Activated naive CD4-positive, alpha-beta T cell treated with anti-CD3 and anti-CD28 coated beads, Interleukin-2, amount 50 U/mL, for 16 hours (primary cell): ENCODE results near the gene LAMA1.

Experiments used
- DNase-seq: peaks from one replicate; pipeline ENCODE4 v3.0.0-alpha.2; 2020

Gene LAMA1

DNA sequence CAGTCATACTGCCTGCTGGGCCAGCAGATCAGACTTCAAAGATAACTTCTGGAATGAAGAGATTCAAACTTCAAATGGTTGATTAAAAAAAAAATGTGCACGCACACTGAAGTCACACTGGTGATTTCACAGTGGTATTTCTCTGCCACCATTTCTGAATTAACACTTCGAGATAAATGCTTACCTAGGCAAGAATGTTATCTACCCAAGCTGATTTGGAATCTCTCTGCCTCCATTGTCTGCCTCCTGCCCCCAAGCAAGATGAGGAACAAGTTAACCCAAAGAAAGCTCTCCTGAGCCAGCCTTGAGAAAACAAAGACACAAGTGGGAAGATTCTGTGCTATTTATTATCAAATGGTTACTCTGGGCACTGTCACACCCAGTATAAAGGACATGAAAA, 6.5 kb downstream of the LAMA1 start:
- no peak for DNase-seq

DNA sequence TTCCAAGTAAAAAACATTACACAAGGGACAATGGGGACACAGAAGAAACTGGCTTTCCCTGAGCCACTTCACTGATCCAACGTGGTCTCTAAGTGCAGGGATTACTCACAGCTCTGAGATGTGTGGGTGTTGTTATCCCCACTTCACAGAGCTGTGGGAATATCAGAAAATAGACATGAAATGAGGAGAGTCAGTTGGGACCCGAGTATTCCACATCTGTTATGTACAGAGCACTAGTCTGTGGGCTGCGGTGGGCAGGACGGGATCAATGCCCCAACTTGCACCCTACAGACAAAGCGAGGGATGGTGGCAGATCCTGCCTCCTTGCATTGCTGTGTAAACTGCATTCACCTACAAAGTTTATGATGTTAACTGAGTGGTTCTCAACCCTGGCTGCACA, 11.7 kb downstream of the LAMA1 start:
- DNase-seq: no peak

DNA sequence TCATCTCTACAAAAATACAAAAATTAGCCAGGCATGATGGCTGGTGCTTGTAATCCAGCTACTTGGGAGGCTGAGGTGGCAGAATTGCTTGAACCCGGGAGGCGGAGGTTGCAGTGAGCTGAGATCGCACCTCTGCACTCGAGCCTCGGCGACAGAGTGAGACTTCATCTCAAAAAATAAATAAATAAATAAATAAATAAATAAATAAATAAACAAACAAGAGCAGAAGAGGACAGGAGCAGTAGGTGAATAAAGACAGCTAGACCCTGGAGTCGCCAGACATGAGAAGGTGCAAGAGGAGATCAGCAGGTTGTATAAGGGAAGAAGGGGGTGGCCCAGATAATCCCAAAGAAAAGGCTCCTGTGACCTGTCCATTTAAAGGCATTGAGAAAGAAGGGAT, 12.3 kb downstream of the LAMA1 start:
- no peak for DNase-seq

DNA sequence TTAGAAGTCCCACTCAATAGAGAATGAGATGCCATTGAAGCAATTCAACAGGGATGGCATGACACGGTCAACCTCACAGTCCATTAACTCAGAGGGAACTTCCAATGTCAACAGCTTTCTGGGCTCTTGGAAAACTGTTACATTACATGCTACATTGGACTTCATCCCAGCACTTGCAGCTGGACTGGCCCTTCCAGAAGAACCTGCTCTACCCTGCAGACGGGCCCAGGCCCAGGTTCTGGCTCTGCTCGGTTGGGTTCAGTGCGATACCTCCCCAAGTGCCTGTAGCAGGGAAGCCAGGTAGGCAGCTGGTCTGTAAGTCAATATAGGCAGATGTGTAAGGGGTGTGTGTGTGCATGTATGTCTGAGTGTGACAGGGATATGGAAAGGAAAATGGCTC, 12.9 kb downstream of the LAMA1 start:
- DNase-seq: no peak

DNA sequence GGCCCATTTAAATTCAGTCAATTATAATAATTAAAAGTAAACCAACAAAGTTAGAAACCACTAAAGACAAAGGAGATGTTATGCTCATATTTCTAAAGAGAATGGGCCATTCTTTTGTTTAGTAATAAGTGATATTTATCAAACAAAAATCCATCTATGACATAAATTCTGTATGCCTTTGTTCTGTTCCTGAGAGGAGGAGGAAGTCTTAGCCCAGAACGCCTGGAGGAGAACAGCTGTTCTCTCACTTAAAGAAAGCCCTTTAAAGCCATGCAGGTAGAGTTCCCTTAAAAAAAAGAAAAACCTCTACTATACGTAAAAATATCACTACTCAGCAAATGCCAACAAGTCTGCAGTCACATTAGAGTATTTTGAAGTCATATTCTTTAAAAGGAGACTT, 15.5 kb downstream of the LAMA1 start:
- DNase-seq: no peak

DNA sequence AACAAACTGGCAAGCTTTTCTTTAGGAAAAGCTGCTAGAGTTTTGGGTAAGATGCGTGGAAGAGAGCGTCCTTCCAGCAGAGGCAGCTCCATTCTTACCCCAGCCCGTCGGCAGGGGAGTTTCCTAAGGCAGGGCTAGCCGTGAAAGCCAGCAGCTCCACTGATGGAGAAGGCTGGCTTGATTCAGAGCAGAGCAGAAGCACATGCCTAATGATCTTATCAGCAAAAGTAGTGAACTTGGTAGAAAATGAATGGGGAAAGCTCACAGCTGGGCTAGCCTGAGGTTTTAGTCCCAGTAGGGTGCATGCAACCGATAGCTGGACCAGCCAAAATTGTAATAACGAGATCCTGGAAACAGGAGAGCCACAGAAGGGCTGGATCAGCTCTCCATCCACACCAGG, 20.8 kb downstream of the LAMA1 start:
- DNase-seq: no peak

DNA sequence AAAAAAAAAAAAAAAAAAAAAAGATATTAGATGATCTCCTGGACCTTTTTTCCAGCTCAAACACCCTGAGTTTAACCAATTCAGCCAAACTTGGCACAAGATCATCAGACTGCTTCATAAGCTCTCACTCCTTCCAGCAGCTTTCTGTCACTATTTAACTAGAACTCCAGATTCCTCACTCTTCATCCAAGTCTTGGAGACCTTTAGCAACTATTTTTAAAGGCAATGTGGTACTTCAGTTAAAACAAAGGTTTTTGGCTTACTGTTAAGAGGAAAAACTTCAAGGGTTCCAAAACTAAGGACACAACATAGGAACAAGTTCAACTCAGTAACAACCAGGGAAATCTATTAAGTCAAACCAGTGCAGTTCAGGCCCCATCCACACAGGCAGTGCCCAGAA, 23.2 kb downstream of the LAMA1 start:
- DNase-seq: no peak

DNA sequence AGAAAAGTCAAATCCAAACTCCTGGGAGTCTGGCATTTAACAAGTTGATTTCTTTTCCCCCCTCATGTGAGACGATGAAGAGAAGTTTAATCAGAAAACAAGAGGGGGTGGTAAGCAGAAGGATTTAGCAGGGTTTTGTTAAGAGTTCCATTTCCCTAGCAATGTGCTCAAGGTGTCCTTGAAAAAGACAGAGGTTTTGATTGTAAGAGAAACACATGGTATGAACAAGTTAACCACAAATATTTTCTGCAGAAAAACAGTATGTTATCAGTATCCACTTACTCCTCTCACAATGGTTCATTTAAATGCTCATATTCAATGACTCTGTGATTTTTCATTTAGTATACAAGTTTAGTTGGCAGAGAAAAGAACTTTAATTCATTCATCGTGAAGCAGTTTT, 26.8 kb downstream of the LAMA1 start:
- DNase-seq: no peak

DNA sequence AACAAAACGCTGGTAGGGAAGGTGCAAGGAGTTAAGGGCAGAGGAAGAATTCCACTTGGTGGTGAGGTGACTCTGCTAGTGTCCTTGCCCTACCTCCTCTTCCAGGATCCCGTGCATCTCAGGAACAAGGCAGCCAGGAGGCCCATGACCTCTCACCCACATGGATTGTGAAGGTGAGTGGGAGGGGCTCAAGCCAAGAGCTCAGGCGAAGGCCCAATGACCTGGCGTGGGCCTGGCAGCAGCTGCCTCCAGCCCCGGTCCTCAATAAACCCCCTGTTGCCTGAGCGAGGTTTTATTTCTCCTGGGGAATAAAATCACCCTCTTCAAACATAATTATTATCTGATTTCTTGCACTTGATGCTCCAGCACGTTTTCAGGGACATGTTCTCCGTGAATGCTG, 28.2 kb downstream of the LAMA1 start:
- DNase-seq: no peak

DNA sequence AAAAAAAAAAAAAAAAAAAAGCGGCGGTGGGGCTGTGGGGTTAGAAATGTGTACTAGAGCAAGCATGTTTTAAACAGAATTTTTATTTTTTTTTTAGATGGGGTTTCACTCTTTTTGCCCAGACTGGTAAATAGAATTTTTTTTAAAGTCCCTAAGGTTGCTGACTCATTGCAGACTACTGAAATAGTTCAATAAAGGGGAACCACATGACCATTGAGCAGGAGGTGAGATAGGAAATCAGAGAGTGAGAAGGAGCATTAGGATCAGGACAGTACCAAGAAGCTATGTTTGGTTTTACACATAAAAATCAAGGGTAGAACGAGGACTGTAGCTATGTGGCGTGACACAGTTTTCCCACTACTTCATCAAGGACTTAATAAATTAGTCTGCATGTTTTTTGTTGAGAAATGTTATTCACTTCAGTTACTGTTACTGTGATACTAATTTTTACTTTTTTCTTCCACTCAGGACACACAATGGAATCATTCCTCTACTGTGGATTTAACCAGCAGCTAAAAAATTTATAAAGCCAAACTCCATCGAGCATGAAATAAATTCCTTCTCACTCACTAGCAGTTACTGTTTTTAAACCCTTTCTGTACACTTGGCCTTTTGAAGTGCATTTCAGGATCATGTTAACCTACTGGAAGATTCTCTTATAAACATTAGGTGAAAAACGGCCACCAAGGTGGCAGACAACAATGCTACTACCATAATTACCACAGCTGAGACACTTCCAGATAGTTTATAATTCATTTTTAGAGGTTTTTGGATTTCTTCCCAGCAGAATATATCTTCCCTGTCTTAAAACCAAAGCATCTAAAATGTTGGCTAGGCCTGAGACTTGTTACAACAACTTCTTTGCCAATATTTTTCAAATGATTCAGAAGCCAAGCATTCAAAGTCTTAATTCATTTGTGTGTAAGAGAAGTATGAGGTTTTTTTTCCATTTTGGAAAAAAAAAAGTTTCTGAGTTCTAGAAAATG, 33.2 kb downstream of the LAMA1 start:
- no peak for DNase-seq

DNA sequence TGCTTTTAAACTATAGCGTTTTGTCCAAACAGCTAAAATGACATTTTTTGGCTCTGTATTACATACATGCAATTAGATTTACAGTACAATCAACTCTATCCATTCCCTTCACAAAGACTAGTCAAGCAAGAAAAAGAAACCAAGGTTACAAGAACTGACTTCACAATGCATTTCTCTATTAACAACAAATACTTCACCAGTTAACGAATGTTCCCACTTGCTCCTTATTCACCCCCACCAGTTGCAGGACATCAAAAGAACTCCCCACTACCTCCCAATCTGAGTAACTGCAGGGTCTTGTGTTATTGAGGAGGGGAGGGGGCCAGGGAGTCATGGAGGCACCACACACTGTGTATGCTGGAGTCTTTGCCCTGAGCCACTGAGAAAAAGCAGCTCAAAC, 34.9 kb downstream of the LAMA1 start:
- DNase-seq: no peak

DNA sequence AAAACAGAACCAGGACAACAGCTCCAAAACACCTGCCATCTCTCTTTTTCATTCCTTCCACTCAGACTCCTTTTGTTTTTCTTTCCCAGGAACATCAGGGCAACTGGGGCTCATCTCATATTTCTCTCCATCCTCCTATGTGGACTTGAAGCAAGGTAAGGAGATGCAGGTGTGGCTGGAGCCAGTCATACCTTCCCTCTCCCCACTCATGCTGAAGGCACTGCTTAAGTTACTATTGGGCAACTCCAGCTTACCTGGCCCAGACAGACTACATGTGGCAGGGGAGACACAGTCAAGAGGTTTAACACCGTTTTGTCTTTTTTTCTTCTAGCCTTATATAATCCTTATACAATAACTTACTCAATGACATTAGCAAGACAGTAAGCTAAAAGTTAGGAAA, 38.4 kb downstream of the LAMA1 start:
- DNase-seq: no peak

DNA sequence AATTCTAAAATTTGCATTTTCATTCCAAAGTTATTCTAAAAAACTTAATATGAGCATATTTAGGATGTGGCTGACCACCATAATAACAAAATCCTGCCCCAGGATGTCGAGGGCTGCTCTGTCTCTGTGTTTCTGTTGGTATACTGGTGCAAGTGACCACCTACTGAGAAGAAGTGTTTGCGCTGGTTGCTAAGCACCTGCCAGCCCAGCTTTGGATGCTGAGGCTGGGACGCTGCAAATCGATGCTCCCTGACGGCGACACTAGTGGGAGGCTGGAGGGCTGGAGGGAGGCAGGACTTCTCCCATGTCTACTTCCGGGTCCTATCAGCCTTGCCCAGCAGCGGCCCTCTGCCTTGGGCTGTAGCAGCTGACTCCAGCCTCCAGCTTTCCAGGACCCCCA, 45.0 kb downstream of the LAMA1 start:
- DNase-seq: no peak

DNA sequence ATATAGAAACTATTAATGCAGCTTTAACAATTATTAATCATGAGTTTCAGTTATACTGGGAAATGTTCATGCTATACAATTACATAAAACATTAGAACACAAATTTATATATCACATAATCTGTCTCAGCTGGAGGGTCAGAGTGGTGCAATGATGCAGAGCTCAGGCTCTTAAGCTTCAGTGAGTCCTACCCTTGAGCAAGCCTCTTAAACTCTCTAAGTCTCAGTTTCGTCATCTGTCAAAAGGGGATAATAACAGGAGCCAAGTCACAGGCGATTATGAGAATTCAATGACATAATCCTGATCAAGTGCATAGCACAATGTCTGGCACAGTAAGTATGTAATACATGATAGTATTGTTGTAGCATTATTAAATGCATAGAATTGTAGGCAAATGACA, 46.0 kb downstream of the LAMA1 start:
- DNase-seq: no peak

DNA sequence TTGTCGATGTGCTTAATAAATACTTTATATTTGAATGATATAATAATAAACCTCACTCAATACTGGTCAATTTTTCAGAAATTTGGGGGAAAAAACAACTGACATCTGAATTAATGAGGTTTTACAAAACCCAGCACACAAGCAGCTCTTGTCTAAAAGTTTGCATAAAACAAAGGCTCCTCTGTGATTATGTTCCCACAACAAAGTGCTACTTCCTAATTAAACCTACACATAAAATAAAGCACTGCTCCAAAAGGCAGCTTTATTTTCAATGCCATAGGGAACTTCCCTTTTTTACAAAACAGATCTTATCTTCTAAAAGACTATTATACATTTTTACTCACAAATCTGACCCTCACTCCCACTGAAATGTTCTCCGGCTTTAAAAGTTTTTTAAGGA, 47.1 kb downstream of the LAMA1 start:
- DNase-seq: no peak

DNA sequence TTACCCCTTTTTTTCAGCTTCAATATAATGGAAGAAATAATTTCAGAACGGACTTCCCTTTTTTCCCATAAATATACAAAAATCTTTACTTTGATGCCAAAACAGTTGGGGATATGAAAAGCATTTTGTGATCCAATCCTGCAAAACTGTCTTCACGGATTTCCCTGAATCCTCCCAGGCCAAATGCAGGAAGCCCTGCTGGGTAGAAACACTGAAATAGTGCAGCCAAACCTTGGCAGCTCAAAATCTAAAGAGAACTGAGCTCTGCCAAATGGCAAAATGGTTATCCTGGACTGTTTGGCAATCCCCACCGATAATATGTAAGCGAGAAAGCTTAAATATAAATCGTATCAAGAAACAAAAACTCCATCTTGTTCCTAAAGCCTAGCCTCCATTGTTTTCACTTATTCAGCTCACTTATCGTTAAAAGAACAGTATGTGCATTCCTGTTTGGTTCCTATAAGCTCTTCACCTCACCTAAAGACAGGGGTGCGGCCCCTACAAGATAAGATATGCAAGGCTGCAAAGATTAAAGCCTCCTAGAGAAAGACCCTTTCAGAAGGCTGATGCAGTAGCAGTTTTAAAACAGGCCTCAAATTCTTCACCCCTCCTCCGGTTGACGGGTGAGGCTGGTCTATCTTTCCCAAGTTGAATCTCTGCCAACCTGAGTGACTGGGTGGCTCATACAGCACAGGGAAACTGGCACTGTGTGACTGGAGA, 48.6 kb downstream of the LAMA1 start:
- no peak for DNase-seq

DNA sequence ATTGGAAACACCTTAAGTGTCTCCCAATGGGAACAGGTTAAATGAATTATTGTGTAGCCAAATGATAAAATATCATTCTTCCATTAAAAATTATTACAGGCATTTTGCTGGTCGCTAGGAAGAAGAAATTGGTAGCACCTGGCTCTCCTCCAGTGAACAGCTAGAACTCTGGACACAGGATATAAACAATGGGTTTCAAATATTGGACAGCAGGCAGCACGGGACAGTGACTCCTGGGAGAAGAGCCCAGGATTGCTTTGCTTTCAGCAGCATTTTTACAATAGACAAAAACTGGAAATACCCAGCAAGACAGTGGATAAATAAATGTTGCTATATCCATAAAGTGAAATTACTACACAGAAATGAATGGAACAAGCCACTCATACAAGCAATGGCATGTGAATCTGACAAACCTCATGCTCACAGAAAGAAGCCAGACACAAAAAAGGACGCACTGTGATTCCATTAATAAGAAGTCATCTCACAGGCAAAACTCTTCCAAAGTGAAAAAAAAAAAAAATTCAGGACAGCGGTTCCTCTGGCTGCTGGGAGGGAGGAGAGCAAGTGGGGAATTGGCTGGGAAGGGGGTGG, 50.5 kb downstream of the LAMA1 start:
- no peak for DNase-seq

DNA sequence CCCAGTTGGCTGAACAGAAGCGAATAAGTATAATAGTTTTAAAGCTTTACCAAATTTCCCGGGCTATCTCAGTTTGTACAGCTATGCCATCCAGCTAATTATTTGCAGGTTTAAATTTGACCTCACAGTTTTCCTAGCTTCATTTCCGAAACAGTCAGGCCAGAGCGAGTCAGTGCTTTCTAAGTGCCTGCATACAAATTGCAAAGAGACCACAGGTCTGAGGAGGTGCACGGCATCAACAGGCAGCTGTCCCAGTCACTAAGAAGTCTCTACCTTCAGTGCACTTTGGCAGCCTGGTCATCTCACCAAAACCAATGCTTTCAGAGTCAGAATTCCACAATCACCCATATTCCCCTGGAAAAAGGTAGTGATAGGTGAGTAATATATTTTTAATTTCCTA, 51.9 kb downstream of the LAMA1 start:
- no peak for DNase-seq

DNA sequence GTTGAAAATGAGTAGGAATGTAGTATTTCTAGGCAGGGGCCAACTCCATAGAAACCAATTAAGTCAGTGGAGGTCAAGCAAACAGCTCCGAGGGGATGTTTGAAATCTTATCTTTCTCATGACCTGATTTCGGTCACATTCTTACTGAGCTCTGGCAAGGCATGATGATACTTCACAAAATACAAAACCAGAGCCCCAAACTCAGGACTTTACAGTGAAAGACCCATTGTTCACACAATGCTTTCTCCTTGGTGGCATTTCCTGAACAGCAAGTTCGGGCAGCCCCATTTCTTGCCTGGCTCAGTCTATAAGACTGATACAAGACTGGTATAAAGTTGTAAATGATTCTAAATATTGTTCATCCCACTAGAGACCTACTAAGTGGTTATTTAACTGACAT, 53.3 kb downstream of the LAMA1 start:
- DNase-seq: no peak

DNA sequence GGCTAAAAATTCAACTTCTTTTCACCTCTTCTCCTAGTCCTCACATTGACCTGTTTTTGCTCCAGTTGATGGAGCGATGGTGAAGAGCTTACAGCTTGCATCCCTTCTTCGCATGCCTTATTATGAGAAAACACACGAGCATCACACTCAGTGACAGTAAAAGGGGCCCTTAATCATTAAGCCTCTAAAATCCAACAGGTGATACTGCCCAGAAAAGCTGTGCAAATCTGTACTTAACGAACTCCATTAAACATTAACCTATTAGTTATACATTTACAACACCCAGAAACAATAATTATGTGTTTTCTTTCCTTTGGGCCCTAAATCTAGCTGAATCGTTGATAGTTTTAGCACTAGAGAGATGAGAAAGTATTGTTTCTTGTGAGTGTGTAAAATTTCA, 54.8 kb downstream of the LAMA1 start:
- no peak for DNase-seq

DNA sequence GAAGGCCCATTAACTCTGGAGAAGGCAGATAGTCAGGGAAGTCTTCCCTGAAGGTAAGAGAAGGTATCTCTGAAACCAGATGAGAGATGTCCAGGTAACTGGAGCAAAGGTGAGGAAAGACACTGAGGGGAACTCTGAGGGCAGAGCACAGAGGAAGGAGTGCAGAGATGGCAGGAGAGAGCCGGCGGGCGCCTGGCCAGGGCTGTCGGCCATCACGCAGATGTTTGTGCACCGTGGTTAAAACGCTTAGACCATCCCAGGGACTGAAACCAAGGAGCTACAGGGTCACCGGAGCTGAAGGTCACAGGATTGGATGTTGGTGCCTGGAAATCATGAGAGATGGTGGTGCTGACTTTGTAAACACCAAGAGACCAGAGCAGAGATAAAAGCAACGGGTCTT, 55.4 kb downstream of the LAMA1 start:
- no peak for DNase-seq

DNA sequence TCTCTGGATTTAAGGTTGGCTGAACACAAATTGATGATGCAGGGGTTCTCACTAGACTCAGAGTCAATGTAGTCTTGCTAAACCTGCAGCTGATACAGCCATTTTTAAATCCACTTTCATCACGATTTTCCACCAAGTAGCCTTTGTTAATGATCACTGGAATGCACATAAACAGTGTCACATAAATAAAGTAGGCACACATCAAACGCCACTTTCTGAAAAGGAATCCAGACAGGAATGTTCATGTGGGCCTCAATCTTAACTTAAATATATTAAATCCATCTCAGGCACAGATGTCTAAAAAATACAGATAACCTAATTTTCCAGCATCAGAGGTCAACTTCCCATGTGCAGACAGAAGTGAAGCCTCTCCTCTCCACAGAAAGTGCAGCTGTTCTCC, 58.3 kb downstream of the LAMA1 start:
- DNase-seq: no peak

DNA sequence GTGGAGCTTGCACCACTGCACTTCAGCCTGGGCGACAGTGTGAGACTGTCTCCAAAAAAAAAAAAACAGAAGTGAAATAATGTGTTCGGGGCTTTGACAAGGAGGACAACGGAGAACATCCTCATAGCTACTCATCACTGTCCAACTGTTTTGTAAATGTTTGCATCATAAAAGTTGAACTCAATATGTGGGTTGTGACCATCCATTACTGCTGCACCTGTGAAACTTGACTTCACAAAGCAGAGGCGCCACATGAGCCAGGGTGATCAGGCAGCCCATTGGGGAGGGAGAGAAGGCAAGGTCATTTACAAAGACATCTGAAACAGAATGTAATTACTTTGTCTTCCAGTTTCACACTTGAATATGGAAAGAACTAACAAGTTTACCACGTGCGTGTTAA, 61.6 kb downstream of the LAMA1 start:
- no peak for DNase-seq

DNA sequence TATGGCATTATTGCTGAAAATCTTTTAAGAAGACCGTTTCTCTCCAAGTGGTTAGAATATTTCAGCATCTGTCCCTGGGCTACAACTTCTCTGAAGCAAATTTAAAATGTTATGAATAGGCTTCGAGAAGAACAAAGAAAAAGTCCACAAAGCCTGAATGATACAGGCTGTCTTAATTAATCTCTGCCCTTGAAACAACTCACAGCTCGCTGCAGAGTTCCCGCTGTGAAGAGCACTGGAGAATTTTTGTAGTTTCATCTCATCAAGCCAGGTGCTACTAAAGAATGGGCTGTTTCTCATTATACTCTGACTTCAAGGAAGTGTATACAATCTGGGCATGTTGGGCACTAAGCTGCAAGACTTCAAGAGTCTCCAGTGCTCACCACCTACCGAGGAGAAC, 67.6 kb downstream of the LAMA1 start:
- no peak for DNase-seq
